Hepatocyte (in vitro differentiated cells): ENCODE measurements around the gene TTLL4. TPM values are rescaled to one million over a fixed set of nuclear protein-coding genes. Genes with fewer than 3 reads are reported as not detected.

Experiments
- DNase-seq: peaks from one replicate; pipeline ENCODE4 v3.0.0-alpha.2; 2016; ENCODE audit warnings: low spot score
- H2AFZ ChIP-seq: fragments of 200-600 bp; sonication (generic); 2 replicates; pipeline ENCODE4 v1.6.0; 2016; ENCODE audit warnings: antibody characterized with exemption, mild to moderate bottlenecking
- H3K27ac ChIP-seq: fragments of 200-600 bp; sonication (generic); 2 replicates; pipeline ENCODE4 v1.5.1; 2016; ENCODE audit warnings: mild to moderate bottlenecking
- H3K27me3 ChIP-seq: fragments of 200-600 bp; sonication (generic); 2 replicates; pipeline ENCODE4 v1.6.1; 2016
- H3K36me3 ChIP-seq: fragments of 200-600 bp; sonication (generic); replicated peaks from 2 replicates; pipeline ENCODE4 v1.5.1; 2016; ENCODE audit warnings: low read depth; ENCODE audit not compliant: insufficient read depth
- H3K4me1 ChIP-seq: fragments of 200-600 bp; sonication (generic); 2 replicates; pipeline ENCODE4 v1.5.1; 2016; ENCODE audit warnings: mild to moderate bottlenecking, moderate library complexity; ENCODE audit not compliant: insufficient read depth
- H3K4me2 ChIP-seq: fragments of 200-600 bp; sonication (generic); 2 replicates; pipeline ENCODE4 v1.6.0; 2016
- H3K4me3 ChIP-seq: fragments of 200-600 bp; sonication (generic); 2 replicates; pipeline ENCODE4 v1.5.1; 2016; ENCODE audit warnings: mild to moderate bottlenecking
- H3K79me2 ChIP-seq: fragments of 200-600 bp; sonication (generic); 2 replicates; pipeline ENCODE4 v1.6.0; 2017; ENCODE audit warnings: mild to moderate bottlenecking
- H3K9me2 ChIP-seq: fragments of 200-600 bp; sonication (generic); replicated peaks from 2 replicates; pipeline ENCODE4 v1.6.0; 2017; ENCODE audit warnings: mild to moderate bottlenecking; ENCODE audit not compliant: insufficient read depth
- H3K9me3 ChIP-seq: fragments of 200-600 bp; sonication (generic); 2 replicates; pipeline ENCODE4 v1.5.1; 2016; ENCODE audit warnings: low read depth, mild to moderate bottlenecking
- H4K20me1 ChIP-seq: fragments of 200-600 bp; sonication (generic); 2 replicates; pipeline ENCODE4 v1.6.0; 2016; ENCODE audit warnings: mild to moderate bottlenecking; ENCODE audit not compliant: insufficient read depth, poor library complexity, severe bottlenecking
- CTCF ChIP-seq: fragments of 200-600 bp; sonication (generic); IDR thresholded peaks from 2 replicates; pipeline ENCODE4 v1.5.1; 2016; ENCODE audit warnings: antibody characterized with exemption, mild to moderate bottlenecking; ENCODE audit not compliant: poor library complexity
- EZH2 ChIP-seq: fragments of 200-600 bp; sonication (generic); IDR thresholded peaks from 2 replicates; pipeline ENCODE4 v1.6.1; 2016; ENCODE audit warnings: antibody characterized with exemption, mild to moderate bottlenecking, borderline replicate concordance
- EZH2phosphoT487 ChIP-seq: fragments of 200-600 bp; sonication (generic); IDR thresholded peaks from one replicate; pipeline ENCODE4 v1.6.1; 2018; ENCODE audit warnings: antibody characterized with exemption, mild to moderate bottlenecking, low read depth, moderate library complexity; ENCODE audit not compliant: unreplicated experiment, severe bottlenecking
- WGBS: methylation state at CpG from one replicate; pipeline ENCODE4 v1.1.6; 2016; ENCODE audit warnings: low lambda C conversion rate; ENCODE audit errors: missing lambda C conversion rate; 5-methylcytosine and 5-hydroxymethylcytosine counted together
- polyA plus RNA-seq: library from polyadenylated mRNA; unstranded; fragments of >200 nt; fragmentation: Nextera tagmentation; extraction: Ambion mirVana; gene quantifications from 2 replicates; pipeline ENCODE4 v1.2.1, GENCODE V29; 2016
- total RNA-seq: library from RNA; depleted of rRNA; stranded (reverse); fragments of >200 nt; gene quantifications from 2 replicates; pipeline ENCODE4 v1.2.3, GENCODE V29; 2014

The TTLL4 gene
- total and polyA plus RNA-seq, 2 experiments from 2014 or later: 18.2 to 23.7 TPM

- no peak overlapping the region for H3K4me2 ChIP-seq
- no peaks in the 10 kb centered on the region for H3K79me2 ChIP-seq
- no peaks in the 10 kb centered on the region for H3K36me3 ChIP-seq
- H3K4me1 ChIP-seq: peaks cover 3% of the 10 kb centered on the region
- no peak overlapping the region for H2AFZ ChIP-seq
- H3K27ac ChIP-seq: peak overlapping the region; percentile 77
- H3K9me3 ChIP-seq: no peaks in the 10 kb centered on the region
- 87% methylated on average over 8 of the region's 8 CpGs for WGBS
- no peak overlapping the region for H3K4me3 ChIP-seq
- no peaks in the 10 kb centered on the region for H4K20me1 ChIP-seq
- TF ChIP-seq EZH2phosphoT487: no peak
- TF ChIP-seq CTCF: no peak
- TF ChIP-seq EZH2: no peak
- H3K27me3 ChIP-seq: no peaks in the 10 kb centered on the region
- H3K9me2 ChIP-seq: no peaks in the 10 kb centered on the region
- peak; percentile 61 for DNase-seq
Measured at GRCh38 chr2:218748741-218749441, 38.3 kb downstream of the TTLL4 start.

GRCh38 chr2:218754201-218754600 lies 43.6 kb downstream of the TTLL4 start:
- H3K9me2 ChIP-seq: no peaks in the 10 kb centered on the region
- TF ChIP-seq EZH2: no peak
- no peaks in the 10 kb centered on the region for H3K27me3 ChIP-seq
- H3K36me3 ChIP-seq: no peaks in the 10 kb centered on the region
- no peak overlapping the region for H3K27ac ChIP-seq
- no peak for DNase-seq
- no peak overlapping the region for H3K4me2 ChIP-seq
- H4K20me1 ChIP-seq: no peaks in the 10 kb centered on the region
- H3K4me3 ChIP-seq: no peak overlapping the region
- no peaks in the 10 kb centered on the region for H3K79me2 ChIP-seq
- no peaks in the 10 kb centered on the region for H3K9me3 ChIP-seq
- no peak overlapping the region for H2AFZ ChIP-seq
- peaks cover under 1% of the 10 kb centered on the region for H3K4me1 ChIP-seq
- 91% methylated on average over 3 of the region's 3 CpGs for WGBS

- Histone ChIP-seq H3K4me2 (no peak overlapping the region), H3K27me3 (no peaks in the 10 kb centered on the region), H2AFZ (no peak overlapping the region), H3K4me3 (no peak overlapping the region), H3K9me3 (no peaks in the 10 kb centered on the region), H3K27ac (no peak overlapping the region), H3K4me1 (no peaks in the 10 kb centered on the region), H4K20me1 (no peaks in the 10 kb centered on the region), H3K79me2 (no peaks in the 10 kb centered on the region), H3K9me2 (no peaks in the 10 kb centered on the region), H3K36me3 (no peaks in the 10 kb centered on the region)
- WGBS: 98% methylated on average over 7 of the region's 7 CpGs
- no peak for DNase-seq
- no peak for TF ChIP-seq EZH2
Measured at GRCh38 chr2:218754781-218755180, 44.1 kb downstream of the TTLL4 start.

GRCh38 chr2:218755198-218755566 lies 44.5 kb downstream of the TTLL4 start:
- Histone ChIP-seq H3K9me3 (no peaks in the 10 kb centered on the region), H3K4me3 (no peak overlapping the region), H3K27me3 (no peaks in the 10 kb centered on the region), H3K4me1 (no peaks in the 10 kb centered on the region), H3K9me2 (no peaks in the 10 kb centered on the region), H3K36me3 (no peaks in the 10 kb centered on the region), H2AFZ (no peak overlapping the region), H3K27ac (peak overlapping the region; percentile 34), H3K79me2 (no peaks in the 10 kb centered on the region), H3K4me2 (no peak overlapping the region), H4K20me1 (no peaks in the 10 kb centered on the region)
- 95% methylated on average over 3 of the region's 3 CpGs for WGBS
- no peak for DNase-seq
- TF ChIP-seq EZH2: no peak
- TF ChIP-seq EZH2phosphoT487: no peak
- TF ChIP-seq CTCF: no peak
